ENCODE results near the gene OR10K2.
"Not testable (repeated sequence)": the region's sequence is repeated elsewhere in the genome, so short reads cannot be mapped to it uniquely, and the experiment has no call there.

OR10K2 gene, protein sequence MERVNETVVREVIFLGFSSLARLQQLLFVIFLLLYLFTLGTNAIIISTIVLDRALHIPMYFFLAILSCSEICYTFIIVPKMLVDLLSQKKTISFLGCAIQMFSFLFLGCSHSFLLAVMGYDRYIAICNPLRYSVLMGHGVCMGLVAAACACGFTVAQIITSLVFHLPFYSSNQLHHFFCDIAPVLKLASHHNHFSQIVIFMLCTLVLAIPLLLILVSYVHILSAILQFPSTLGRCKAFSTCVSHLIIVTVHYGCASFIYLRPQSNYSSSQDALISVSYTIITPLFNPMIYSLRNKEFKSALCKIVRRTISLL

GRCh38 chr1:158426137-158426536, at the start of gene OR10K2:
OR10K2 (minus strand) TSS chr1:158426237; CDS start chr1:158420866, 5,371 bp downstream.
- H3K9me3 ChIP-seq (ENCODE audit: control insufficient read depth, insufficient read depth, low read length), result no peaks in the 10 kb centered on the region
- H3K36me3 ChIP-seq (ENCODE audit: insufficient read depth, low read length), result no peaks in the 10 kb centered on the region
- H3K4me1 ChIP-seq (ENCODE audit: insufficient read depth, low read length), result peaks cover 23% of the 10 kb centered on the region; the same call in 1 of the 2 replicates
- no peak within 1 kb of the TSS for H3K9ac ChIP-seq (ENCODE audit: low read depth, low read length)

- Histone ChIP-seq H3K9me3 (ENCODE audit: control insufficient read depth, insufficient read depth, low read length) (no peaks in the 10 kb centered on the region), H3K9ac (ENCODE audit: low read depth, low read length) (no peak within 1 kb of the TSS), H3K4me1 (ENCODE audit: insufficient read depth, low read length) (no peaks in the 10 kb centered on the region), H3K36me3 (ENCODE audit: insufficient read depth, low read length) (no peaks in the 10 kb centered on the region)
Measured at GRCh38 chr1:158471920-158472319, 45.9 kb upstream of the OR10K2 start, which contains the start of gene OR10R2. OR10R2 (plus strand) TSS chr1:158472220; CDS start chr1:158472326, 106 bp downstream.

- no peak within 1 kb of the TSS for H3K9ac ChIP-seq (ENCODE audit: low read depth, low read length)
- no peaks in the 10 kb centered on the region for H3K36me3 ChIP-seq (ENCODE audit: insufficient read depth, low read length)
- no peaks in the 10 kb centered on the region for H3K9me3 ChIP-seq (ENCODE audit: control insufficient read depth, insufficient read depth, low read length)
- H3K4me1 ChIP-seq (ENCODE audit: insufficient read depth, low read length), result no peaks in the 10 kb centered on the region
Measured at GRCh38 chr1:158461534-158461933, 35.5 kb upstream of the OR10K2 start, which contains the start of gene OR10K1. OR10K1 (plus strand) TSS chr1:158461834; CDS start chr1:158465562, 3,728 bp downstream.

DNA sequence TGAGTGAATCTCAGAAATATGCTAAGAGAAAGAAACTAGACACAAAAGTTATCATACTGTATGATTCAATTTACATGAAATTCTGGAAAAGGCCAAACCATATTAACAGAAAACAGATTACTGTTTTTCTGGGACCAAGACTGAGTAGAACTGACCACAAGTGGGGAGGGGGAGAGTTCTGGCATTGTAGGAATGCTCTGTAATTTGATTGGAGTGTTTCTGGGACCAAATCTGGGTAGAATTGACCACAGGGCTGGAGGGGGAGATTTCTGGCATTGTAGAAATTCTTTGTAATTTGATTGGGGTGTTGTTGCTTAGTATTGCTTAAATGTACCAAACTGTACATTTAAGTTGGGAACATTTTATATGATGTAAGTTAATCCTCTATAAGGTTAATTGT, 32.2 kb upstream of the OR10K2 start:
- Histone ChIP-seq H3K4me1 (ENCODE audit: insufficient read depth, low read length) (no peaks in the 10 kb centered on the region), H3K9ac (ENCODE audit: low read depth, low read length) (no peak overlapping the region), H3K9me3 (ENCODE audit: control insufficient read depth, insufficient read depth, low read length) (no peaks in the 10 kb centered on the region), H3K36me3 (ENCODE audit: insufficient read depth, low read length) (no peaks in the 10 kb centered on the region)

DNA sequence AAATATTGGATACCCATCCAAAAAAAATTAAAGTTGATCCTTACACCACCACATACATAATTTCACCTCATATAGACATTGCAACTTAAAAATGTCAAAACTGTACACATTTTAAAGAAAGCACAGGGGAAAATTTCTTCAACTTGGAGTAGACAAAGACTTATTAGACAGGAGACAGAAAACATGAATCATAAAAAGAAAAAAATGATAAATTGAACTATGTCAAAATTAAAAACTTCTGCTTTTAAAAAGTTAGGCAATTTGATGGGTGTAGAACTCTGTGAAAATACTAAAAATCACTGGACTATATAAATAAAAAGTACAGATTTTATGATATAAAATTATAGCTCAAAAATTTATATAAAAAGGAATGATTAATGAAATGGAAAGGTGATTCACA, 31.2 kb upstream of the OR10K2 start:
- H3K4me1 ChIP-seq (ENCODE audit: insufficient read depth, low read length), result no peaks in the 10 kb centered on the region
- H3K9ac ChIP-seq (ENCODE audit: low read depth, low read length), result no peak overlapping the region
- no peaks in the 10 kb centered on the region for H3K9me3 ChIP-seq (ENCODE audit: control insufficient read depth, insufficient read depth, low read length)
- no peaks in the 10 kb centered on the region for H3K36me3 ChIP-seq (ENCODE audit: insufficient read depth, low read length)

GRCh38 chr1:158454537-158454936, 28.5 kb upstream of the OR10K2 start:
- Histone ChIP-seq H3K9me3 (ENCODE audit: control insufficient read depth, insufficient read depth, low read length) (peaks cover 2% of the 10 kb centered on the region; the same call in 1 of the 2 replicates), H3K4me1 (ENCODE audit: insufficient read depth, low read length) (no peaks in the 10 kb centered on the region), H3K9ac (ENCODE audit: low read depth, low read length) (no peak overlapping the region), H3K36me3 (ENCODE audit: insufficient read depth, low read length) (no peaks in the 10 kb centered on the region)

GRCh38 chr1:158445376-158445775, 19.3 kb upstream of the OR10K2 start:
- Histone ChIP-seq H3K36me3 (ENCODE audit: insufficient read depth, low read length) (no peaks in the 10 kb centered on the region), H3K9ac (ENCODE audit: low read depth, low read length) (no peak overlapping the region), H3K9me3 (ENCODE audit: control insufficient read depth, insufficient read depth, low read length) (no peaks in the 10 kb centered on the region), H3K4me1 (ENCODE audit: insufficient read depth, low read length) (no peaks in the 10 kb centered on the region)

- Histone ChIP-seq H3K9me3 (ENCODE audit: control insufficient read depth, insufficient read depth, low read length) (no peaks in the 10 kb centered on the region), H3K9ac (ENCODE audit: low read depth, low read length) (no peak overlapping the region), H3K36me3 (ENCODE audit: insufficient read depth, low read length) (no peaks in the 10 kb centered on the region)
Measured at GRCh38 chr1:158434741-158435140, 8.7 kb upstream of the OR10K2 start.

GRCh38 chr1:158430163-158430562, 4.1 kb upstream of the OR10K2 start:
- not testable (repeated sequence) for H3K36me3 ChIP-seq (ENCODE audit: insufficient read depth, low read length); H3K4me1 ChIP-seq (ENCODE audit: insufficient read depth, low read length); H3K9ac ChIP-seq (ENCODE audit: low read depth, low read length); H3K9me3 ChIP-seq (ENCODE audit: control insufficient read depth, insufficient read depth, low read length)

More at GRCh38 chr1:158434741-158435140, 8.7 kb upstream of the OR10K2 start:
- H3K4me1 ChIP-seq (ENCODE audit: insufficient read depth, low read length), result no peaks in the 10 kb centered on the region

GRCh38 chr1:158425027-158425426, 1.0 kb downstream of the OR10K2 start:
- Histone ChIP-seq H3K4me1 (ENCODE audit: insufficient read depth, low read length) (peaks cover 23% of the 10 kb centered on the region; the same call in 1 of the 2 replicates), H3K9ac (ENCODE audit: low read depth, low read length) (no peak overlapping the region), H3K36me3 (ENCODE audit: insufficient read depth, low read length) (no peaks in the 10 kb centered on the region), H3K9me3 (ENCODE audit: control insufficient read depth, insufficient read depth, low read length) (no peaks in the 10 kb centered on the region)

GRCh38 chr1:158422212-158422611, 3.8 kb downstream of the OR10K2 start:
- H3K9me3 ChIP-seq (ENCODE audit: control insufficient read depth, insufficient read depth, low read length), result no peaks in the 10 kb centered on the region
- H3K9ac ChIP-seq (ENCODE audit: low read depth, low read length), result no peak overlapping the region
- H3K36me3 ChIP-seq (ENCODE audit: insufficient read depth, low read length), result no peaks in the 10 kb centered on the region
- peaks cover 23% of the 10 kb centered on the region; the same call in 1 of the 2 replicates for H3K4me1 ChIP-seq (ENCODE audit: insufficient read depth, low read length)

DNA sequence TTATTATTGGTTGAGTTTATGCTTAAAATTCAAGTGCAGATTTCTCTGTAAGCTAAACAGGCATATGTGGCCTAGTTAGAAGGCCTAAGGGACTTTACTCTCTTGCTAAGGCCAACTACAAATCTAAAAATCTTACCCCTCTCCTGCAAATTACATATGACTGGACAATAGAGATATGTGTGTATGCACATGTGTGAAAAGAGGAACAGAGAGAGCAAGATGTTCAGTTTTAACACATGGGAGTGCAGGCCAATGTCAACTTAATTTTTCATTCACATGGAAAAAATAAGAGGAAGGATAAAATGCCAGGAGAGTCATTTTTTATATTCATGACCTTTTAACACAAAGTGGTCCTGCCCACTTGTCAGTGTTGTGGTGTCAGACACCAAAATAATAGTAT, 8.5 kb downstream of the OR10K2 start:
- peaks cover 5% of the 10 kb centered on the region; the same call in 1 of the 2 replicates for H3K4me1 ChIP-seq (ENCODE audit: insufficient read depth, low read length)
- no peak overlapping the region for H3K9ac ChIP-seq (ENCODE audit: low read depth, low read length)
- no peaks in the 10 kb centered on the region for H3K36me3 ChIP-seq (ENCODE audit: insufficient read depth, low read length)
- H3K9me3 ChIP-seq (ENCODE audit: control insufficient read depth, insufficient read depth, low read length), result no peaks in the 10 kb centered on the region

DNA sequence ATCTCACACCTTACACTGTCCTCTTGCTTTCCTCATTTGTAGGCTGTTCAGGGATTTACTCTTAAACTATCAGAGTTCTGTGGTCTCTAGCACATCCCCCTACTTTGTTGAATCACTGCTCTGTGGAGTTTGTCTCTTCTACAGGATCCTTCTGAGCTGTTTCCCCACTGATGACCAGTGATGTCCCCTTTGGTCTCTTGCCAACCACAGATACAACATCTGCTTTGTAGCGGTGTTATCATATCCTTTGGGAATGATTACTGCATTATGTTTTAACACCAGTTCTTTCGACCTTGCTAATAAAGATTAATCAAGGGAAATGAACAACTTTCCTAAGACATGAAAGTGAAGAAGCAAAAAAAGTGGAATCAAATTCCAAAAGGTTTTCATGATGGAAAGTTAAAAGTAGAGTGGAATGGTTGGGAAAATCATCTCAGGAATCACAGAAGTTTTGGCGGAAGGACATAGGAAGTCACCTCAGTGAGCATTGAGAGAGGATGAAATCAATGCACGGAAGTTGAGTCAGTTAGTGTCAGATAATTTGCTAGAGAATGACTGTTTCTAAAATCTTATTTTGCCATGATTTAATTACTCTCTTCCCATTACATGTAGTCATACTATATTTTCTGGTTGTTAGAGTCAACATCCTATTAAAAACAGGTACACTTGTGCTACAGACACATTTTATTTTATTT, 11.2 kb downstream of the OR10K2 start:
- Histone ChIP-seq H3K36me3 (ENCODE audit: insufficient read depth, low read length) (no peaks in the 10 kb centered on the region), H3K9me3 (ENCODE audit: control insufficient read depth, insufficient read depth, low read length) (no peaks in the 10 kb centered on the region), H3K9ac (ENCODE audit: low read depth, low read length) (no peak overlapping the region), H3K4me1 (ENCODE audit: insufficient read depth, low read length) (no peaks in the 10 kb centered on the region)

GRCh38 chr1:158407092-158407491, 18.9 kb downstream of the OR10K2 start:
- H3K4me1 ChIP-seq (ENCODE audit: insufficient read depth, low read length), result no peaks in the 10 kb centered on the region
- H3K9ac ChIP-seq (ENCODE audit: low read depth, low read length), result no peak overlapping the region
- no peaks in the 10 kb centered on the region for H3K36me3 ChIP-seq (ENCODE audit: insufficient read depth, low read length)
- H3K9me3 ChIP-seq (ENCODE audit: control insufficient read depth, insufficient read depth, low read length), result no peaks in the 10 kb centered on the region

DNA sequence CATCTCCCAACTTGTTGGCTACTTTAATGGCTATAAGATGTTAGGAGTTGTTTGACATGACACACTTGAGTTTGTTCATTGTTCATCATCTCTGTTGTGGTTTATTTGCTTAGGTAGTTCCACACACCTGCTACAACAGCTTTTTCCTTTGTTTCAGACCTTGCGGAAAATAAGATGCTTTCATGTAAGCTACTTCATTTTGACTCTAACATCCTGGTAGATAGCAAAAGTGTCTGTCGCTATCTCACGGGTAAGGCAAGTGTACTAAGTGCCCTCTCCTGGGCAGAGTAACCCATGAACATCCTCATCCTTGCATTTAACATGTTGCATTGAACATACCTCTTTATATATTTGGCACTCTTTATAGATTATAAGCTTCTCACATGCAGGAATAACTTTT, 25.2 kb downstream of the OR10K2 start:
- no peaks in the 10 kb centered on the region for H3K4me1 ChIP-seq (ENCODE audit: insufficient read depth, low read length)
- H3K9ac ChIP-seq (ENCODE audit: low read depth, low read length), result no peak overlapping the region
- H3K9me3 ChIP-seq (ENCODE audit: control insufficient read depth, insufficient read depth, low read length), result no peaks in the 10 kb centered on the region
- H3K36me3 ChIP-seq (ENCODE audit: insufficient read depth, low read length), result no peaks in the 10 kb centered on the region

All from ES-I3 (cell line).